Stomach (tissue), 4 donors: ENCODE data around the gene ATP4B.

Experiments used
- EP300 ChIP-seq: sonication (generic); formaldehyde crosslinking; IDR thresholded peaks from one replicate; pipeline ENCODE4 v1.6.1; 2017; ENCODE audit warnings: antibody characterized with exemption
- POLR2A ChIP-seq, 4 donors: fragments of 450-650 bp; IDR thresholded peaks; one replicate each; pipeline ENCODE4 v1.6.1; 2016; ENCODE audit warnings: antibody characterized with exemption in 4 of 4, control low read depth in 2 of 4, mild to moderate bottlenecking in 1 of 4, moderate library complexity in 1 of 4
- POLR2AphosphoS5 ChIP-seq, 3 donors: sonication (generic); formaldehyde crosslinking; IDR thresholded peaks; one replicate each; pipeline ENCODE4 v1.6.1; 2016; ENCODE audit warnings: antibody characterized with exemption in 3 of 3
- TF ChIP-seq, protein P1 (sequence below), 7 experiments: fragments of 450-650 bp in 4 of 7; fragments of 200-600 bp in 3 of 7; sonication (generic) in 3 of 7; IDR thresholded peaks; one replicate each; pipeline ENCODE4 v1.5.1; 2016 to 2019; ENCODE audit warnings: antibody characterized with exemption in 7 of 7, control low read depth in 2 of 7, mild to moderate bottlenecking in 1 of 7

DNA sequence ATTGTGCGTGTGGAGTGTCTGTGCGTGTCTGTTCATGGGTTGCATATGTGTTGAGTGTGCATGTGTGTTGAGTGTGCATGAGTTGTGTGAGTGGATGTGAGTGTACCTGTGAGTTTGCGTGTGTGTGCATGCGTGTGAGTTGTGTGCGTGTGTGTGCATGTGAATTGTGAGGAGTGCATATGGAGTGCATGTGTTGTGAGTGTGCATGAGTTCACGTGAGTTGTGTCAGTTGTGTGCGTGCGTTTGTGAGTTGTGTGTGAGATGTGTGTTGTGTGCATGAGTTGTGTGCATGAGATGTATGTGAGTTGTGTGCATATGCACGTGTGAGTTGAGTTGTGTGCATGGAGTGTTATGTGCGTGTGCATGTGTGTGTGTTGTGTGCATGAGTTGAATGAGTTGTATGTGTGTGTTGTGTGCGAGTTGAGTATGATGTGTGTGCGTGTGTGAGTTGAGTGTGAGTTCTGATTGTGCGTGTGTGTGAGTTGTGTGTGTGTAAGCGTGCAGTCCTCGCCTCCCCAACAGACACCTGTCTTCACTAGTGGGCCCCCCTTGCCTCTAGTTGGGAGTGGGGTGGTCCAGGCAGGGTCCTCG, 44.1 kb downstream of the ATP4B start:
- TF ChIP-seq, protein P1, sequence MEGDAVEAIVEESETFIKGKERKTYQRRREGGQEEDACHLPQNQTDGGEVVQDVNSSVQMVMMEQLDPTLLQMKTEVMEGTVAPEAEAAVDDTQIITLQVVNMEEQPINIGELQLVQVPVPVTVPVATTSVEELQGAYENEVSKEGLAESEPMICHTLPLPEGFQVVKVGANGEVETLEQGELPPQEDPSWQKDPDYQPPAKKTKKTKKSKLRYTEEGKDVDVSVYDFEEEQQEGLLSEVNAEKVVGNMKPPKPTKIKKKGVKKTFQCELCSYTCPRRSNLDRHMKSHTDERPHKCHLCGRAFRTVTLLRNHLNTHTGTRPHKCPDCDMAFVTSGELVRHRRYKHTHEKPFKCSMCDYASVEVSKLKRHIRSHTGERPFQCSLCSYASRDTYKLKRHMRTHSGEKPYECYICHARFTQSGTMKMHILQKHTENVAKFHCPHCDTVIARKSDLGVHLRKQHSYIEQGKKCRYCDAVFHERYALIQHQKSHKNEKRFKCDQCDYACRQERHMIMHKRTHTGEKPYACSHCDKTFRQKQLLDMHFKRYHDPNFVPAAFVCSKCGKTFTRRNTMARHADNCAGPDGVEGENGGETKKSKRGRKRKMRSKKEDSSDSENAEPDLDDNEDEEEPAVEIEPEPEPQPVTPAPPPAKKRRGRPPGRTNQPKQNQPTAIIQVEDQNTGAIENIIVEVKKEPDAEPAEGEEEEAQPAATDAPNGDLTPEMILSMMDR (IDR thresholded peaks at IDR 0.05), result no peak
- TF ChIP-seq EP300 (no peak), POLR2A (IDR thresholded peaks at IDR 0.05) (no peak), POLR2AphosphoS5 (IDR thresholded peaks at IDR 0.05) (no peak)
